Pancreas (tissue), 10 donors: ENCODE data around the gene TESK1. TPM values are rescaled to one million over a fixed set of nuclear protein-coding genes. Genes with fewer than 3 reads are reported as not detected.

ENCODE experiments used
- ATAC-seq, 4 donors: fragments of 200-7000 bp; cut with Tn5 transposase; one replicate each; pipeline versions ENCODE4 v1.8.0 to v1.9.1; 2020; ENCODE audit warnings: mild to moderate bottlenecking in 4 of 4, moderate library complexity in 4 of 4
- DNase-seq, 6 donors: peaks; one replicate each; pipeline ENCODE4 v3.0.0-alpha.2; 2020
- FAIRE-seq: peaks from 2 replicates; lab custom pipeline; 2012; peaks lifted over from hg19 to GRCh38; lab: Jason Lieb, UNC
- H3K27ac ChIP-seq, 4 donors: fragments of 200-600 bp; sonication (generic); 1 replicate in 3 of 4; 2 replicates in 1 of 4; pipeline versions ENCODE4 v1.5.0 to v1.8.0; 2020
- H3K27me3 ChIP-seq, 4 donors: fragments of 200-600 bp; one replicate each; pipeline ENCODE4 v1.8.0; 2021
- H3K36me3 ChIP-seq, 3 donors: fragments of 200-600 bp; sonication (generic) in 1 of 3; one replicate each; pipeline versions ENCODE4 v1.5.0 to v1.8.0; 2020 to 2021
- H3K4me1 ChIP-seq, 3 donors: fragments of 200-600 bp; one replicate each; pipeline ENCODE4 v1.8.0; 2021
- H3K4me3 ChIP-seq, 4 donors: fragments of 200-600 bp; sonication (generic) in 2 of 4; one replicate each; pipeline versions ENCODE4 v1.5.0 to v1.8.0; 2020 to 2021
- H3K9me3 ChIP-seq, 4 donors: fragments of 200-600 bp; one replicate each; pipeline ENCODE4 v1.8.0; 2021
- WGBS, 2 donors: extraction: QIAGEN DNeasy Blood & Tissue Kit; methylation state at CpG; one replicate each; pipeline ENCODE4 v1.1.7; 2013; 5-methylcytosine and 5-hydroxymethylcytosine counted together
- intact Hi-C, 3 donors: fragments of 100-400 bp; cut with DNase I; formaldehyde crosslinking; loops; one replicate each; pipeline versions ENCODE4 v1.11.1 to v1.14.2; 2022
- polyA plus RNA-seq, 2 donors: library from polyadenylated mRNA; stranded (reverse); fragments of 200-250 nt; gene quantifications; one replicate each; pipeline ENCODE4 v1.2.3, GENCODE V29; 2013
- total RNA-seq, 6 donors: library from RNA; stranded (reverse); fragmentation: NEBNext Ultra II Directional in 4 of 6; extraction: Animal tissue kit (Norgen Biotek cat#: 25700) in 4 of 6; gene quantifications; one replicate each; pipeline versions ENCODE4 v1.2.1 to v1.2.4, GENCODE V29; 2021 to 2023
- TF ChIP-seq, protein P1 (sequence below), 4 donors: fragments of 200-600 bp; sonication (generic) in 3 of 4; IDR thresholded peaks; one replicate each; pipeline versions ENCODE4 v1.5.0 to v1.8.0; 2021; ENCODE audit warnings: antibody characterized with exemption in 4 of 4
- donor health status: healthy with polysubstance abuse.
- donor health status: DM: no; HTN: no; CAD: no; lungs with moderate emphysema.
- donor health status: DM: no; HTN: no; CAD: no.
- donor health status: control.
- donor health status: control.
- donor health status: Bipolar disorder and iron deficiency.
- donor health status: DM: yes; HTN: yes; CAD: no.
- donor health status: DM: no; HTN: no; CAD: no.
- donor health status: DM: no; HTN: no; CAD: no.
- donor health status: DM: yes; HTN: yes; CAD: no.

TESK1 gene, protein sequence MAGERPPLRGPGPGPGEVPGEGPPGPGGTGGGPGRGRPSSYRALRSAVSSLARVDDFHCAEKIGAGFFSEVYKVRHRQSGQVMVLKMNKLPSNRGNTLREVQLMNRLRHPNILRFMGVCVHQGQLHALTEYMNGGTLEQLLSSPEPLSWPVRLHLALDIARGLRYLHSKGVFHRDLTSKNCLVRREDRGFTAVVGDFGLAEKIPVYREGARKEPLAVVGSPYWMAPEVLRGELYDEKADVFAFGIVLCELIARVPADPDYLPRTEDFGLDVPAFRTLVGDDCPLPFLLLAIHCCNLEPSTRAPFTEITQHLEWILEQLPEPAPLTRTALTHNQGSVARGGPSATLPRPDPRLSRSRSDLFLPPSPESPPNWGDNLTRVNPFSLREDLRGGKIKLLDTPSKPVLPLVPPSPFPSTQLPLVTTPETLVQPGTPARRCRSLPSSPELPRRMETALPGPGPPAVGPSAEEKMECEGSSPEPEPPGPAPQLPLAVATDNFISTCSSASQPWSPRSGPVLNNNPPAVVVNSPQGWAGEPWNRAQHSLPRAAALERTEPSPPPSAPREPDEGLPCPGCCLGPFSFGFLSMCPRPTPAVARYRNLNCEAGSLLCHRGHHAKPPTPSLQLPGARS
- total RNA-seq (10 to 100 TPM; 12.1 to 23.0 (median 14.2) TPM), polyA plus RNA-seq (10 to 100 TPM; 38.7 to 56.6 TPM)

DNA sequence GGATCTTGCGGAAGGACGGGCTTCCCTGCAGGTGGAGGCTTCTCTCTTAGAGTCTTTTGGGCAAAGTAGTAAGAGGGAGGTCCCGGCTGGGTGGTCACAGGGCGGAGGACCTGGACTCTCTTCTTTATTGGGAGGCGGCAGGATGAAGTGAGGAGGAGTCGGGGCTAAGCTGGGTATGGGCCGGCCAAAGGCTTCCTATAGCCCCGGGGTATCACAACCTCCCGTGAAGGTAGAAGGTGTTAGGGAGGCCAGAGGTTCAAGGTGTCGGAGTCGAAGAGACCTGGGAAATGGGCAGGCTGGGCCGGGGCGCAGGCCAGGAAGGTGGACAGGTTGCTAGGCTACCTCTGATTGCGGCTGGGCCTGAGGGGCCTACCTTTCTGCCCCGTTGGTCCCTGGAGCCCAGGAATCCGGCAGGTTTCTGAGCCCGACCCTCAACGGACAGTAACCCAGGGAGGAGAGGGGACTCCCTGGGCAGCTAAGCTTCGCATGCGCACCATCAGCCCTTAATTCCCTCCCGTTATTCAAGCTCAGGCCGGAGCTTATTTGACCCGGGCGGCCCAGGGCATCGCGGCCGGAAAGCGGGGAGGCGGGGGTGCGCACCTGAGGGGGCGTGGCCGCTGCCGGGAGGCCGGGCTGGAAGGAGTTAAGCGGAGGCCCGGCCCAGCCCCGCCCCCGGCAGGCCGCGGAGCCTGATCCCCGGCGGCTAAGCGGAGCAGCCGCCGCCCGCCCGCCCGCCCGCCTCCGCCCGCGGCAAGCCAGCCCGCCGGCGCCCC is at the start of gene TESK1:
TESK1 (plus strand) TSS at position 685 of the 773 bp plus-strand sequence. CDS start 358 bp downstream, outside the sequence.
- TF ChIP-seq, protein P1, sequence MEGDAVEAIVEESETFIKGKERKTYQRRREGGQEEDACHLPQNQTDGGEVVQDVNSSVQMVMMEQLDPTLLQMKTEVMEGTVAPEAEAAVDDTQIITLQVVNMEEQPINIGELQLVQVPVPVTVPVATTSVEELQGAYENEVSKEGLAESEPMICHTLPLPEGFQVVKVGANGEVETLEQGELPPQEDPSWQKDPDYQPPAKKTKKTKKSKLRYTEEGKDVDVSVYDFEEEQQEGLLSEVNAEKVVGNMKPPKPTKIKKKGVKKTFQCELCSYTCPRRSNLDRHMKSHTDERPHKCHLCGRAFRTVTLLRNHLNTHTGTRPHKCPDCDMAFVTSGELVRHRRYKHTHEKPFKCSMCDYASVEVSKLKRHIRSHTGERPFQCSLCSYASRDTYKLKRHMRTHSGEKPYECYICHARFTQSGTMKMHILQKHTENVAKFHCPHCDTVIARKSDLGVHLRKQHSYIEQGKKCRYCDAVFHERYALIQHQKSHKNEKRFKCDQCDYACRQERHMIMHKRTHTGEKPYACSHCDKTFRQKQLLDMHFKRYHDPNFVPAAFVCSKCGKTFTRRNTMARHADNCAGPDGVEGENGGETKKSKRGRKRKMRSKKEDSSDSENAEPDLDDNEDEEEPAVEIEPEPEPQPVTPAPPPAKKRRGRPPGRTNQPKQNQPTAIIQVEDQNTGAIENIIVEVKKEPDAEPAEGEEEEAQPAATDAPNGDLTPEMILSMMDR (IDR thresholded peaks at IDR 0.05): no peak
- no peak for FAIRE-seq
- H3K27me3 ChIP-seq: no peaks in the 10 kb centered on the region
- H3K27ac ChIP-seq: peak within 1 kb of the TSS; percentile 51 to 88 (median 84)
- peak within 1 kb of the TSS; percentile 52 to 94 (median 76) for H3K4me3 ChIP-seq
- peaks cover 0 to 18% (median 3%) of the 10 kb centered on the region in 3 donors for H3K4me1 ChIP-seq
- 0% methylated on average over 28 to 55 of the region's 55 CpGs for WGBS, 2 donors
- intact Hi-C loops: no loop called here
- no peaks in the 10 kb centered on the region for H3K9me3 ChIP-seq
- peak; percentile 72 to 92 (median 86) for DNase-seq
- peak; percentile 67 to 80 (median 72) for ATAC-seq
- H3K36me3 ChIP-seq: peaks cover 0 to 10% (median 0%) of the 10 kb centered on the region in 3 donors

GRCh38 chr9:35555881-35556280 is 49.2 kb upstream of the TESK1 start:
- no peak overlapping the region for H3K4me3 ChIP-seq
- DNase-seq (no peak), FAIRE-seq (no peak), ATAC-seq (no peak)
- H3K36me3 ChIP-seq: peaks cover 0 to 9% (median 4%) of the 10 kb centered on the region in 3 donors
- 92 to 94% methylated on average over 10 of the region's 10 CpGs for whole genome bisulfite sequencing, 2 donors
- no peaks in the 10 kb centered on the region for H3K9me3 ChIP-seq
- H3K27ac ChIP-seq: no peak overlapping the region
- TF ChIP-seq, protein P1 (IDR thresholded peaks at IDR 0.05): no peak
- intact Hi-C loops: loop anchor here in 2 of 3 donors (5.0 kb wide), 1 partner anchor 74 kb away; no protein-coding TSS in a partner anchor
- H3K4me1 ChIP-seq: peaks cover 5 to 9% (median 8%) of the 10 kb centered on the region in 3 donors
- H3K27me3 ChIP-seq: no peaks in the 10 kb centered on the region

GRCh38 chr9:35556776-35557175 is 48.3 kb upstream of the TESK1 start:
- Histone ChIP-seq H3K36me3 (peaks cover 0 to 14% (median 4%) of the 10 kb centered on the region in 3 donors), H3K27ac (no peak overlapping the region), H3K9me3 (no peaks in the 10 kb centered on the region), H3K4me3 (no peak overlapping the region), H3K27me3 (no peaks in the 10 kb centered on the region), H3K4me1 (peaks cover 5 to 9% (median 8%) of the 10 kb centered on the region in 3 donors)
- FAIRE-seq (no peak), DNase-seq (no peak), ATAC-seq (no peak)
- 89% methylated on average over 3 of the region's 3 CpGs for whole genome bisulfite sequencing, 2 donors
- TF ChIP-seq, protein P1 (IDR thresholded peaks at IDR 0.05): no peak
- intact Hi-C loops: loop anchor here in 2 of 3 donors (5.0 kb wide), 1 partner anchor 74 kb away; no protein-coding TSS in a partner anchor

GRCh38 chr9:35557320-35557719 is 47.7 kb upstream of the TESK1 start:
- Histone ChIP-seq H3K4me1 (peaks cover 5 to 9% (median 8%) of the 10 kb centered on the region in 3 donors), H3K36me3 (peaks cover 0 to 14% (median 4%) of the 10 kb centered on the region in 3 donors), H3K9me3 (no peaks in the 10 kb centered on the region), H3K27me3 (no peaks in the 10 kb centered on the region), H3K4me3 (no peak overlapping the region), H3K27ac (no peak overlapping the region)
- no peak for ATAC-seq
- 95% methylated on average over 6 of the region's 6 CpGs for WGBS, 2 donors
- DNase-seq: no peak
- TF ChIP-seq, protein P1 (IDR thresholded peaks at IDR 0.05): no peak
- intact Hi-C loops: loop anchor here in 2 of 3 donors (5.0 kb wide), 1 partner anchor 75 kb away; no protein-coding TSS in a partner anchor
- no peak for FAIRE-seq
